ENCODE data around the gene CDC37. TPM values are rescaled to one million over a fixed set of nuclear protein-coding genes. Genes with fewer than 3 reads are reported as not detected.

CDC37 gene
- 100 to 1,000 TPM; 106 to 109 TPM for total RNA-seq
- long read RNA-seq, donor 1, transcript CDC37-201 (8 exons, 1,608 nt): major isoform, 53 of 80 reads
- long read RNA-seq, donor 1, transcript CDC37-209 (7 exons, 1,377 nt): minor isoform, 12 of 80 reads
- long read RNA-seq, donor 1, partial matches to known transcripts: 12 of 80 reads
- long read RNA-seq, donor 1, other reads (novel, unspliced or antisense): 3 of 80 reads
- long read RNA-seq, donor 2, transcript CDC37-209 (7 exons, 1,377 nt): minor isoform, 61 of 661 reads
- long read RNA-seq, donor 2, transcript CDC37-201 (8 exons, 1,608 nt): major isoform, 541 of 661 reads
- long read RNA-seq, donor 2, partial matches to known transcripts: 20 of 661 reads
- long read RNA-seq, donor 2, other reads (novel, unspliced or antisense): 39 of 661 reads

DNA sequence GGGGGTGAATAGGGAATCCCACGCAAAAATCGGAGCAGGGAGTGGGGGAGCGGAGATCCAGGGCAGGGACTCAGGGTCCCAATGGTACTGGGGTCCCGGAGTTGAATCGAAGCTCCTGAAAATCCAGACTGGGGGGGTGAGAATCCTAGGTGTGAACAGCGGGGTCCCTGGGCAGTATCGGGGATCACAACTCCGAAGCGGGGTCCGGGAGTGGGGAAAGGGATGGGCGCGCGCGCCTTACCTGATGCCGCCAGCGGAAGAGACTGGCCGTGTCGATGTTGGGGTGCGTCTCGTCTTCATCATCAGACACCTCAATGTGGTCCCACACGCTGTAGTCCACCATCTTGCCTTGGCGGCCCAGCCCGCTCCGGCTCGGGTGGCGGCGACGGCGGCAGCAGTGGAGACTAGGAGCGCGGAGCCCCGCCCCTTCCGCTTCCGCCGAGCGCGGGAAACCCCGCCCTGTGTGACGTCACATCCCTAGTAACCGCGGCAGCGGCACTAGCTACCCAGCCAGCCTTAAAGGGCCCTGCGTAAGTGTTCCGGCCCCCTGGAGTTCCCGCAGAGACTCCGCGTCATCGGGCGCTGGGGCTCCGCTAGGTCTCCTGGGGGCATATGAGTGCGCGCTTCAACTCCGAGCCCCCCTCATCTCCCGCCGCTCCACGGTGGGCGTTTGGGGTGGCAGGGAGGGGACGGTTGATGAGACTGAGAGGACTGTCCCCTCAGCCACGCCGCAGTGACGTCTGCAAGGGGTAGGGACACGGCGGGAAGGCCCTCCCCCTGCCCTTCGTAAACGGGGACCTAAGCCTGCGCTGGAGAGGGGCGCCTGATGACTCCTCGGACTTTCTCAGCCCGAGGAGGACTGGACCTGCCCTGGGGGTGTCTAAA lies at the start of gene CDC37:
CDC37 (minus strand) TSS at position 406 of the 885 bp plus-strand sequence; CDS start at position 343, 63 bp downstream.
- intact Hi-C loops (cut with DNase I): loop anchor here in 1 of 2 donors (10.0 kb wide), 1 partner anchor 171 kb away; no protein-coding TSS in a partner anchor
- peak; percentile 99 for DNase-seq (ENCODE audit: low spot score)

GRCh38 chr19:10450853-10451609 lies 47.7 kb upstream of the CDC37 start:
- no peak for DNase-seq (ENCODE audit: low spot score)
- intact Hi-C loops (cut with DNase I): no loop called here

DNA sequence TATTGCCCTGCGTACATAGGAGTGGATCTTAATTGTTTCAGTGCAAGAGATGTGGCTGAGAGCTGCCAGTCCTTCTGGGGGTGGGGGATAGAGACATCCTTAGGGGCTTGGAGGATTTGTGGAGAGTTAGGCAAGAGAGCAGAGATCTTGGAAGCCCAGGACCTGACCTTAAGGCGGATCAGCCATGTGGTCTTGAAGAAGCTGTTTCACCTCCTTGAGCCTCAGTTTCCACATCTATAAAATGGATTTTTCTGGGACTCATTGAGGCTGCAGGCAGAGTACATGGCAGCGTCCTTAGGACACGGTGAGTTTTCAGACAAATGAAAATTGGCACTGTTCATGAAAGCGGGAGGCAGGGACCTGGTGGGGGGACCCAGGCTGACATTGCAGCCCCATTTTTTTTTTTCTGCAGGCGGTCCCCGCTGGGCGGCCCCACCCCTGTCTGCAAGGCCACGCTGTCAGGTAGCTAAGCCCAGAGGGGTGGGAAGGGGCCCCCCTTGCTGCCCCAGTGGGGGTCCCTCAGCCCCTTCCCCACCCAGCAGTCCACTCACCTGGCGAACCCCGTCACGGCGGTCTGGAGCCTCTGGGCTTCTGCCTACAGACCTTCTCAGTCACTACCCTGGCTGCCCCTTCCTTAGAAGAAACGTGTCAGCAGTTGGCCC lies 47.0 kb upstream of the CDC37 start:
- no peak for DNase-seq (ENCODE audit: low spot score)
- intact Hi-C loops (cut with DNase I): no loop called here

DNA sequence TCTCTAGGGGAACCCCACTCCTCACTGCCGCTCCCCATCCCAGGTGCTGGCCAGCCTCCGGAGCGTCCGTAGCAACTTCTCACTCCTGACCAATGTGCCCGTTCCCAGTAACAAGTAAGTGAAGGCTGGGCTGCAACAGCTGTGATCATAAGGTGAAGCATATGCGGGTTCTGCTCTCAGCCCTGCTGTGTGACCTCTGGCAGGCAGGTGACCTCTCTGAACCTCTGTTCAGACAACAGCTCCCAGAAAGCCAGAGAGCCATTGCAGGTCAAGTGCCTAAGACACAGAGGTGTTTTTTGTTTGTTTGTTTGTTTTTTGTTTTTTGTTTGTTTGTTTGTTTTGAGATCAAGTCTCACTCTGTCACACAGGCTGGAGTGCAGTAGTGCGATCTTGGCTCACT lies 45.7 kb upstream of the CDC37 start:
- intact Hi-C loops (cut with DNase I): no loop called here
- no peak for DNase-seq (ENCODE audit: low spot score)

- intact Hi-C loops (cut with DNase I): no loop called here
- DNase-seq (ENCODE audit: low spot score): no peak
These were observed 39.4 kb upstream of the CDC37 start for GRCh38 chr19:10442698-10443097.

DNA sequence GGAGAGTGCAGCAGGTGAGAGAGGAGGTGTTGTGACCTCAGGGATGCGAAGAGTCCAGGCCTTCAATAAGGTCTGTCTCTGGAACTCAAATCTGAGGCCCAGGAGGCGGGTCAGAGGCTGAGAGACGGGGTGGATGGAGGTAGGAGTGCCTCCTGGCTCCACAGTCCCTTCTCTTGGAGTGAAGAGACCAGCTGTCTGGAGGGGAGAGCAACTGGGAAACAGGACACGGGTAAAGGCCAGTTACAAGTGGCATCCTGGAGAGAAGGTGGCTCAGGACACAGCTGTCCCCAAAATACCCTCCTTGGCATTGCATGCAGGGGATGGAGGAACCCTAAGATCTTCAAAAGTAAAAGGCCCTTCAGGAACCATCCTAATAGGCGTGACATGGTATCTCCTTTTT lies 36.2 kb upstream of the CDC37 start:
- no peak for DNase-seq (ENCODE audit: low spot score)
- intact Hi-C loops (cut with DNase I): no loop called here

- intact Hi-C loops (cut with DNase I): no loop called here
- no peak for DNase-seq (ENCODE audit: low spot score)
These were observed 29.8 kb upstream of the CDC37 start for GRCh38 chr19:10433131-10433536.

DNA sequence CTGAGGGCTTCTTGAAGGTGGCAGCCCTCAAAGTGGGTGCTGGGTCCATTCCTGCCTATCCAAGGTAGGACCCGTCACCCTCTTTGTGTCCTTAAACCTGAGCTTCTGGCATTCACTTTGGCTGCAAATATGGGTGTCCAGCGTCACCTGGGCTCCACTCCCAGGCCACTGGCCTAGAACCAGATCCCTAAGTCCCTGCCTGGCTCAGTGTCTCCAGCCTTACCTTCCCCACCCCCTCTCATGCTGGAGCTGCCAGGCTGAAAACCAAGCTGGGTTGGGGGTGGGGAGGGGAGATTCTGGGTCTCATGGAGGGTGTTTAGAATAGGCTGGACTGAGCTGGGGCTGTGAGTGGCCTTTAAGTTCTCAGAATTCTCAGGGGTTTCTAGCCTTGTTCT lies 29.4 kb upstream of the CDC37 start:
- intact Hi-C loops (cut with DNase I): no loop called here
- DNase-seq (ENCODE audit: low spot score): no peak

GRCh38 chr19:10431943-10432735 lies 28.8 kb upstream of the CDC37 start:
- intact Hi-C loops (cut with DNase I): no loop called here

GRCh38 chr19:10431254-10431942 lies 28.1 kb upstream of the CDC37 start:
- no peak for DNase-seq (ENCODE audit: low spot score)
- intact Hi-C loops (cut with DNase I): no loop called here

More at GRCh38 chr19:10431943-10432735, 28.8 kb upstream of the CDC37 start:
- peak; percentile 90 for DNase-seq (ENCODE audit: low spot score)

GRCh38 chr19:10430505-10431253 lies 27.3 kb upstream of the CDC37 start:
- intact Hi-C loops (cut with DNase I): no loop called here
- DNase-seq (ENCODE audit: low spot score): peak; percentile 90

- intact Hi-C loops (cut with DNase I): no loop called here
- DNase-seq (ENCODE audit: low spot score): no peak
These were observed 25.6 kb upstream of the CDC37 start for GRCh38 chr19:10428996-10429381.

DNA sequence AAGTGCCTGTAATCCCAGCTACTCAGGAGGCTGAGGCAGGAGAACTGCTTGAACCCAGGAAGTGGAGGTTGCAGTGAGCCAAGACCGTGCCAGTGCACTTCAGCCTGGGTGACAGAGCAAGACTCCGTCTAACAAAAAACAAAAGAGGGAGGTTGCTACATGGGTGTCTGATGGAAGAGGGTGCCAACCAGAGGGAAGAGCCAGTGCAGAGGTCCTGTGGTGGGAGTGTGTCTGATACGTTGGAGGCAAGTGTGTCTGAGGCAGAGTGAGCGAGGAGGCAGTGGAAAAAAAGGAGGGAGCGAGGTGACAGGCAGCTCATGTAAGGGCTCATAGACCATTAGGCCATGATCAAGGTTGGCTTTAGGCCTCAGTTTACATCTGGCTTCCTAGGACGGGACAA lies 23.8 kb upstream of the CDC37 start:
- no peak for DNase-seq (ENCODE audit: low spot score)
- intact Hi-C loops (cut with DNase I): no loop called here

DNA sequence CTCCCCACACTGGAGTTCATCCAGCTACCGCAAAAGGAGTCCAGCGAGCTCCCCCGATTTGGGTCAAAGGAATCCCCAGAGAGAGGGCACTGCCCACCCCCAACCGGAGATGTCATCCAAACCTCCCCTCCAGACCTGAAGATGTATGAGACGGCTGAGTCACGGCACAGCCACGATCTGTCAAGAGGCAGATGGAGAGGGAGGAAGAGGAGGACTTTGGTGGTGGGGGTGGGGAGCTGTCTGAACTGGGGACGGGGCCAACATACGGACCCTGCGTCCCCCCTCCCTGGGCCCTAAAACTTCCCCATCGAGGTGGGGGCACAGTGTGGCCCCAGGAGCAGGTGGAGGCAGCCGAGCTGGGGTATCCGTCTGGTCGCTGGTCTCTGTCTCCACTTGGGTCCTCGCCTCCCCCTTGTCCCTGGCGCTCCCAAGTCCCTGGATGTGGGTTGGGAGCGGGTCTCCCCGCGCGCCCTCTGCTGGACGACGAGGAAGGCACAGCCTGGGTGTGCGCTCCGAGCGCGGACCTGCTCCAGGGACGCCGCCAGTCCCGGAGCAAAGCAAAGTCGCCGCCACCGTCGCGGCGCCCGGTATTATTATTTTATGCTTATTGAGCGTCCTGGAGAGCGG lies 20.8 kb upstream of the CDC37 start:
- peak; percentile 92 for DNase-seq (ENCODE audit: low spot score)
- intact Hi-C loops (cut with DNase I): no loop called here

- intact Hi-C loops (cut with DNase I): loop anchor here in 1 of 2 donors (1.0 kb wide), 1 partner anchor 14 kb away; no protein-coding TSS in a partner anchor
- no peak for DNase-seq (ENCODE audit: low spot score)
These were observed 19.5 kb upstream of the CDC37 start for GRCh38 chr19:10422846-10423245.

DNA sequence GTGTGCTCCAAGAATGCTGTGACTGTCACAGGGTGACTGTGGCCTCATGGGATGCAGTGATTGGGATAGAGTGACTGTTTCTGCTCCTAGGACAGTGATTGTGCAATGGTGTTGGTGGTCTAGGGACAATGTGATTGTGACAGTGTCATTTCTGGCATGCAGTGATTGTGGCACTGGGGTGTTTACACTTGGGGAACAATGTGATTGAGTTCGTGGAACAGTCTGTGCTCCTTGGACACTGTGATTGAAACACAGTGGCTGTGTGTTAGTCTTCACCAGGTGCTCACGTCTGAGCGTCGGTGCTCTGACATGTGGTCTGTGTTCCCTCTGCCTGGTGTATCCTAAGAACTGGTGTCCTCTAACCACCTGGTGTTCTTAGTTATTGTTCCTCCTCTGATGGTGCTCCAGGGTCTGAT lies 18.7 kb upstream of the CDC37 start:
- intact Hi-C loops (cut with DNase I): no loop called here
- no peak for DNase-seq (ENCODE audit: low spot score)

All from posterior vena cava (tissue), 2 donors.